ENCODE data around the gene NLRP3.

NLRP3 gene

DNA sequence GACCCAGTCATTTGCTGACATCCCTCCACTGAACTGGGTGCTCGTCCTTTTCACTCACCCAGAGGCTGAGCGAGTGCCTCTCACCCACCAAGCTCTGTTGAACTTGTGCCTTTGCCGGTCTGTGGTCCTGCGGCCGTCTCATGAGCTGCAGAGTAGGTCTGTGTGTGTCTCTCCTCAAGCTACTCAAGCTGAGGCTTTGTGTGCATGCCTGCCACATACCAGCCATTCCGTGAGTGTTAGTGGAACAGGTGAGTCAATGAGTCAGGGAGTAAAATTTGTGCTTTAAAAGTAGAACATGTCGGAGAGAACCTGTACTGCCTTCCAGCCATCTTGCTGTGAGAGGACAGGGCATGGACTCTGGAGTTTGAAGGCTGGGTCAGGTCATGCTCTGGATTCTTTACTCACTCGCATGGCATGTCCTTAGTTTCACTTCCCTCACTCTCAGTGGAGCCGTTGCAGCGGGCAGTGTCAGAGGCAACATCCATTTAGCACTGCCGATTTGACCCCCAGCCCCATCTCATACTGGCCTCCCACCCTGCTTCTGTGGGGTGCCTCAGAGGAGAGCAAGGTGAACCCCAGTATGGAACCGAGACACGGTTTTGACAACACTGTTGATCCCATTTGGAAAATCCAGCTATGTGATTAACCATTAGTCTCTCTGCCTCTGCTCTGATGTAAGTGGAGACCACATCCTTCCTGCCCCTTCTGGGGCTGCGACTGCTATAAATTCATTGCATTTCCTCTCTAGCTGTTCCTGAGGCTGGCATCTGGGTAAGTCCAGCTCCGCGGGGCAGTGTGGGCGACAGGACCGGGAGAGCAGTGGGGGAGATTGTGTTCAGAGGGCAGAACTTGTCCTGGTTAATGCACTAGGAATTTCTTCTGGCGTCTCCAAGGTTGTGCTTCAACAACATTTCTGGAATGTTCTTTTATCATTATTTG is at the start of gene NLRP3:
NLRP3 (plus strand) TSS at position 751 of the 939 bp plus-strand sequence. CDS start 2,628 bp downstream, outside the sequence.
- TF ChIP-seq TCF12 (IDR thresholded peaks at IDR 0.05; ENCODE audit: low read depth) (no peak), TEAD4 (IDR thresholded peaks at IDR 0.05) (peak; percentile 34; the same call in 1 of the 2 replicates)
- TF ChIP-seq, protein P1, sequence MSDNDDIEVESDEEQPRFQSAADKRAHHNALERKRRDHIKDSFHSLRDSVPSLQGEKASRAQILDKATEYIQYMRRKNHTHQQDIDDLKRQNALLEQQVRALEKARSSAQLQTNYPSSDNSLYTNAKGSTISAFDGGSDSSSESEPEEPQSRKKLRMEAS (IDR thresholded peaks at IDR 0.05): no peak

DNA sequence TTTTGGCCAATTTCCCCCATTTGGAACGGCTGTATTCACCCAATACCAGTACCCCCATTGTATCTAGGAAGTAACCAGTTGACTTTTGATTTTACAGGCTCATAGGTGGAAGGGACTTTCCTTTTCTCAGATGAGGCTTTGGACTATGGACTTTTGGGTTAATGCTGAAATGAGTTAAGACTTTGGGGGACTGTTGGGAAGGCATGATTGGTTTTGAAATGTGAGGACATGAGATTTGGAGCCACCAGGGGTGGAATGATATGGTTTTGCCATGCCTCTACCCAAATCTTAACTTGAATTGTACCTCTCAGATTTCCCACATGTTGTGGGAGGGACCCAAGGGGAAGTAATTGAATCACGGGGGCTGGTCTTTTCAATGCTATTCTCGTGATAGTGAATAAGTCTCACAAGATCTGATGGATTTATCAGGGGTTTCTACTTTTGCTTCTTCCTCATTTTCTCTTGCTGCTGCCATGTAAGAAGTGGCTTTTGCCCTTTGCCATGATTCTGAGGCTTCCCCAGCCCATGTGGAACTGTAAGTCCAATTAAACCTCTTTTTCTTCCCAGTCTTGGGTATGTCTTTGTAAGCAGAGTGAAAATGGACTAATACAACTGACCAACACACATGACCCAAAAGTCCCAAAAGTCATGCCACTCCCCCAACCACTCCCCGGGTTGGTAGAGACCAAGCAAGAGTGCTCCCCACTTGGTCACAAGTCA is 48.9 kb upstream of the NLRP3 start:
- TF ChIP-seq TAF1 (IDR thresholded peaks at IDR 0.05; ENCODE audit: low read depth): no peak

GRCh38 chr1:247367786-247368422 is 48.1 kb upstream of the NLRP3 start:
- no peak for TF ChIP-seq YY1 (IDR thresholded peaks at IDR 0.05; ENCODE audit: low read depth)
- no peak for TF ChIP-seq EP300 (IDR thresholded peaks at IDR 0.05; ENCODE audit: borderline replicate concordance)
- no peak for TF ChIP-seq CREB1 (IDR thresholded peaks at IDR 0.05; ENCODE audit: low read depth)
- no peak for TF ChIP-seq TCF12 (IDR thresholded peaks at IDR 0.05; ENCODE audit: low read depth)
- no peak for TF ChIP-seq ZBTB7A (IDR thresholded peaks at IDR 0.05; ENCODE audit: low read depth)
- no peak for TF ChIP-seq RAD21 (IDR thresholded peaks at IDR 0.05; ENCODE audit: low read depth)
- no peak for TF ChIP-seq USF1 (IDR thresholded peaks at IDR 0.05)
- no peak for TF ChIP-seq EGR1 (IDR thresholded peaks at IDR 0.05)
- no peak for TF ChIP-seq TEAD4 (IDR thresholded peaks at IDR 0.05)

- TF ChIP-seq YY1 (IDR thresholded peaks at IDR 0.05; ENCODE audit: low read depth): no peak
- TF ChIP-seq TCF12 (IDR thresholded peaks at IDR 0.05; ENCODE audit: low read depth): no peak
- TF ChIP-seq EP300 (IDR thresholded peaks at IDR 0.05; ENCODE audit: borderline replicate concordance): no peak
- no peak for TF ChIP-seq ZBTB7A (IDR thresholded peaks at IDR 0.05; ENCODE audit: low read depth)
- TF ChIP-seq, protein P1 (IDR thresholded peaks at IDR 0.05): no peak
- TF ChIP-seq TAF1 (IDR thresholded peaks at IDR 0.05; ENCODE audit: low read depth): no peak
- TF ChIP-seq USF1 (IDR thresholded peaks at IDR 0.05): no peak
- TF ChIP-seq FOXM1 (IDR thresholded peaks at IDR 0.05; ENCODE audit: borderline replicate concordance, low read depth): no peak
- no peak for TF ChIP-seq NFIC (IDR thresholded peaks at IDR 0.05)
- TF ChIP-seq EGR1 (IDR thresholded peaks at IDR 0.05): no peak
- TF ChIP-seq CREB1 (IDR thresholded peaks at IDR 0.05; ENCODE audit: low read depth): no peak
- no peak for TF ChIP-seq TEAD4 (IDR thresholded peaks at IDR 0.05)
- no peak for TF ChIP-seq RAD21 (IDR thresholded peaks at IDR 0.05; ENCODE audit: low read depth)
These were observed 47.4 kb upstream of the NLRP3 start for GRCh38 chr1:247368490-247369145.

- TF ChIP-seq CEBPB (IDR thresholded peaks at IDR 0.05): no peak
- no peak for TF ChIP-seq FOXM1 (IDR thresholded peaks at IDR 0.05; ENCODE audit: borderline replicate concordance, low read depth)
- TF ChIP-seq TEAD4 (IDR thresholded peaks at IDR 0.05): no peak
- no peak for TF ChIP-seq YY1 (IDR thresholded peaks at IDR 0.05; ENCODE audit: low read depth)
- TF ChIP-seq EGR1 (IDR thresholded peaks at IDR 0.05): no peak
- TF ChIP-seq CREB1 (IDR thresholded peaks at IDR 0.05; ENCODE audit: low read depth): no peak
These were observed 44.9 kb upstream of the NLRP3 start for GRCh38 chr1:247370786-247371732.

- TF ChIP-seq TEAD4 (IDR thresholded peaks at IDR 0.05) (no peak), REST (IDR thresholded peaks at IDR 0.05; ENCODE audit: low read depth) (no peak), CEBPB (IDR thresholded peaks at IDR 0.05) (no peak), EP300 (IDR thresholded peaks at IDR 0.05; ENCODE audit: borderline replicate concordance) (no peak), FOXM1 (IDR thresholded peaks at IDR 0.05; ENCODE audit: borderline replicate concordance, low read depth) (no peak), USF1 (IDR thresholded peaks at IDR 0.05) (no peak), RAD21 (IDR thresholded peaks at IDR 0.05; ENCODE audit: low read depth) (no peak), TAF1 (IDR thresholded peaks at IDR 0.05; ENCODE audit: low read depth) (no peak), ZBTB7A (IDR thresholded peaks at IDR 0.05; ENCODE audit: low read depth) (no peak), TCF12 (IDR thresholded peaks at IDR 0.05; ENCODE audit: low read depth) (no peak)
- TF ChIP-seq, protein P1 (IDR thresholded peaks at IDR 0.05): no peak
These were observed 44.1 kb upstream of the NLRP3 start for GRCh38 chr1:247371801-247372259.

All from Ishikawa (cell line).